22Rv1 (cell line): ENCODE results near the gene ALOX15B.
"Not testable (repeated sequence)": the region's sequence is repeated elsewhere in the genome, so short reads cannot be mapped to it uniquely, and the experiment has no call there.

Source experiments
- H3K27ac ChIP-seq: fragments of 450-650 bp; 2 replicates; pipeline ENCODE4 v1.5.1; 2017
- CTCF ChIP-seq: fragments of 450-650 bp; IDR thresholded peaks from 2 replicates; pipeline ENCODE4 v1.5.1; 2017; ENCODE audit warnings: mild to moderate bottlenecking
- ZFX ChIP-seq: fragments of 450-650 bp; IDR thresholded peaks from 2 replicates; pipeline ENCODE4 v1.6.1; 2017; ENCODE audit warnings: antibody characterized with exemption, borderline replicate concordance

Gene ALOX15B

GRCh38 chr17:8072729-8073461, 34.0 kb downstream of the ALOX15B start:
- H3K27ac ChIP-seq = no peak overlapping the region
- TF ChIP-seq ZFX (no peak), CTCF (no peak)

- TF ChIP-seq CTCF (peak; percentile 97), ZFX (no peak)
- H3K27ac ChIP-seq = no peak overlapping the region
Measured at GRCh38 chr17:8073627-8074484, 35.0 kb downstream of the ALOX15B start.

GRCh38 chr17:8074554-8074953, 35.7 kb downstream of the ALOX15B start:
- H3K27ac ChIP-seq = no peak overlapping the region
- TF ChIP-seq ZFX (no peak), CTCF (no peak)

GRCh38 chr17:8075081-8075480, 36.2 kb downstream of the ALOX15B start:
- TF ChIP-seq CTCF (no peak), ZFX (no peak)
- H3K27ac ChIP-seq = no peak overlapping the region

- H3K27ac ChIP-seq = no peak overlapping the region
- TF ChIP-seq CTCF (no peak), ZFX (no peak)
Measured at GRCh38 chr17:8075574-8076342, 36.9 kb downstream of the ALOX15B start.

DNA sequence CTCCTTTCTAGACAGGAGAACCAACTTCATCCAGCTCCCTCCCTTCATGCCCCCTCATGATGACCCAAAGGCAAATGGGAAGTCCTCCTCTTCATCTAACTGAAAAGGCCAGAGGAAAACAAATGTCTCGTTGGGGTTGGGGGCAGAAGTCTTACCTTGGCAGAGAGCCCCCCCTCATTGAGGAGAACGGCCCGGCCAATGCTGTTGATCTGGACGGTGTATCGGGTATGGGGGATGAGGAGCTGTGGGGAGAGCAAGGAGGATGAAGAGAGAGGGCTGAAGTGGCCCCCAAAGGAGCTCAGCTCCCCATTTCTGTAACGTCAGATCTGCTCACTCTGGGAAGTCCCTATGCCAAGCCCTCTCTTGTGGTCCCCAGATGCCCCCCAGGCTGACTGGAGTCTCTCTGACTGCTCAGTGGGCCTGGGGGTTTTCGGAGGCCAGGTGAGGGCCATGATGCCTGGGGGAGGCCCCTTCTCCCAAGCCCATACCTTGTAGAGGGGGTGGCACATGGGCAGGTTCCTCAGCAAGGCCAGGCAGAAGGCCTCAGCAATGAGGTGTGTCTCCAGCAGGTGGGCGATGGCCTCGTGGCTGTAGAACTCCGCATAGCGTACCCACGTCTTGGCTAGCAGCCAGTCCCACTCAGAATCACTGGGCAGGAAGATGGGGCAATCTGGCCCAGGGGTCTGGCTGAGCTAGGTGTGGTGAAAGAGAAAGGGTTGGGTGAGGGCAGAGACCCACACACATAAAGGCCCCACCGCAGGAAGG, 37.8 kb downstream of the ALOX15B start:
- no peak for TF ChIP-seq ZFX
- TF ChIP-seq CTCF = no peak
- no peak overlapping the region for H3K27ac ChIP-seq

GRCh38 chr17:8077939-8078338, 39.1 kb downstream of the ALOX15B start:
- not testable (repeated sequence) for H3K27ac ChIP-seq
